ENCODE results near the gene MCCD1. TPM values are rescaled to one million over a fixed set of nuclear protein-coding genes. Genes with fewer than 3 reads are reported as not detected.

Gene MCCD1
- total RNA-seq, 4 donors from 2014 or later, result not detected

DNA sequence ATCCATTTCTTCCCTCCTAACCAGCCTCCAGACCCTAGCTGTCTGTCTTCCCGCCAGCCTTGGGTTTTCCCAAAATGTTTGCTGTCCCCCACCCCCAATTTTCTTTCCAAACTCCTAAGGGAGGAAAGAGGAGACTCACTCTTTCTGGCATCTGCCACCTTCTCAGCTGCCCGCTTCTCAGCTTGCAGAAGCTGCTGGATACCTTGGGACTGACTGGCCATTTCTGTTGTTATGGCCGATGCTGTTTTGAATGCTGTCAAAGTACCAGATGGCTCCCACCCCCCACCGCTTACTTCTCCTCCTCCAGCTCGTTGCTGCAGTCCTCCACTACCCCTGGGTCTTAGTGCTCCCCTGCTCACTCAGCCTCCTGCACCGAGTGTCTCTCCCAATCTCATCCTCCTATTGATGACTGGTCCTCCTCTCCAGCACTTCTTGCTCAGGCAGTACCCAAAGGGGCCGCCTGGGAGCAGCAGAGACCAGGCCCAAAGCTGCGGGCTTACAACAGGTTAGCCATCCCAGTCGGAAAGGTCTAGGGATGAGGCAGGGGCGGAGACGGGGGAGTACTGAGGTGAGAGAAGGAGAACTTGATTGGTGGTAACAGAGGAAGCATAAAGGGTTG lies 17.7 kb downstream of the MCCD1 start, which contains the start of gene ATP6V1G2:
TSS of gene ATP6V1G2 (minus strand) at position 270 of the 619 bp plus-strand sequence. CDS start at position 221, 49 bp downstream.
- intact Hi-C loops (cut with DNase I; ENCODE audit: low total_unique reads), result loop anchor here (5.0 kb wide), 1 partner anchor 51 kb away; no protein-coding TSS in a partner anchor
- H3K4me1 ChIP-seq, result peaks cover 0 to 3% of the 10 kb centered on the region in 2 donors
- TF ChIP-seq, protein P1, sequence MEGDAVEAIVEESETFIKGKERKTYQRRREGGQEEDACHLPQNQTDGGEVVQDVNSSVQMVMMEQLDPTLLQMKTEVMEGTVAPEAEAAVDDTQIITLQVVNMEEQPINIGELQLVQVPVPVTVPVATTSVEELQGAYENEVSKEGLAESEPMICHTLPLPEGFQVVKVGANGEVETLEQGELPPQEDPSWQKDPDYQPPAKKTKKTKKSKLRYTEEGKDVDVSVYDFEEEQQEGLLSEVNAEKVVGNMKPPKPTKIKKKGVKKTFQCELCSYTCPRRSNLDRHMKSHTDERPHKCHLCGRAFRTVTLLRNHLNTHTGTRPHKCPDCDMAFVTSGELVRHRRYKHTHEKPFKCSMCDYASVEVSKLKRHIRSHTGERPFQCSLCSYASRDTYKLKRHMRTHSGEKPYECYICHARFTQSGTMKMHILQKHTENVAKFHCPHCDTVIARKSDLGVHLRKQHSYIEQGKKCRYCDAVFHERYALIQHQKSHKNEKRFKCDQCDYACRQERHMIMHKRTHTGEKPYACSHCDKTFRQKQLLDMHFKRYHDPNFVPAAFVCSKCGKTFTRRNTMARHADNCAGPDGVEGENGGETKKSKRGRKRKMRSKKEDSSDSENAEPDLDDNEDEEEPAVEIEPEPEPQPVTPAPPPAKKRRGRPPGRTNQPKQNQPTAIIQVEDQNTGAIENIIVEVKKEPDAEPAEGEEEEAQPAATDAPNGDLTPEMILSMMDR (IDR thresholded peaks at IDR 0.05), result peak; percentile 98 to 99 (median 99)
- peak in 1 of 2 donors; percentile 39 for TF ChIP-seq POLR2A (IDR thresholded peaks at IDR 0.05)

GRCh38 chr6:31546958-31547726 lies 18.4 kb downstream of the MCCD1 start, which contains the start of gene NFKBIL1:
NFKBIL1 (plus strand) TSS chr6:31547608; CDS start chr6:31547695, 87 bp downstream.
- Histone ChIP-seq H3K4me1 (peaks cover 0 to 3% of the 10 kb centered on the region in 2 donors), H3K27ac (peak within 1 kb of the TSS; percentile 84 to 95)
- intact Hi-C loops (cut with DNase I; ENCODE audit: low total_unique reads), result loop anchor here (5.0 kb wide), 1 partner anchor 50 kb away; no protein-coding TSS in a partner anchor

More for the DNA sequence above, 17.7 kb downstream of the MCCD1 start, which contains the start of gene ATP6V1G2:
- no peaks in the 10 kb centered on the region for H3K9me3 ChIP-seq
- peak within 1 kb of the TSS; percentile 84 to 95 for H3K27ac ChIP-seq
- peak within 1 kb of the TSS; percentile 34 to 42 for H3K4me3 ChIP-seq
- no peaks in the 10 kb centered on the region for H3K27me3 ChIP-seq
- DNase-seq, result peak; percentile 89 to 91
- H3K36me3 ChIP-seq, result no peaks in the 10 kb centered on the region

GRCh38 chr6:31547727-31548543 lies 19.2 kb downstream of the MCCD1 start:
- intact Hi-C loops (cut with DNase I; ENCODE audit: low total_unique reads), result loop anchor here (5.0 kb wide), 1 partner anchor 49 kb away; no protein-coding TSS in a partner anchor
- peak overlapping the region; percentile 34 to 42 for H3K4me3 ChIP-seq
- no peak for DNase-seq

More at GRCh38 chr6:31546958-31547726, 18.4 kb downstream of the MCCD1 start, which contains the start of gene NFKBIL1:
- Histone ChIP-seq H3K4me3 (peak within 1 kb of the TSS; percentile 34 to 42), H3K9me3 (no peaks in the 10 kb centered on the region), H3K27me3 (no peaks in the 10 kb centered on the region), H3K36me3 (no peaks in the 10 kb centered on the region)
- TF ChIP-seq POLR2A (IDR thresholded peaks at IDR 0.05), result peak; percentile 65 to 77
- TF ChIP-seq, protein P1 (IDR thresholded peaks at IDR 0.05), result peak in 2 of 4 experiments; percentile 24 to 29
- DNase-seq, result peak; percentile 96 to 97

DNA sequence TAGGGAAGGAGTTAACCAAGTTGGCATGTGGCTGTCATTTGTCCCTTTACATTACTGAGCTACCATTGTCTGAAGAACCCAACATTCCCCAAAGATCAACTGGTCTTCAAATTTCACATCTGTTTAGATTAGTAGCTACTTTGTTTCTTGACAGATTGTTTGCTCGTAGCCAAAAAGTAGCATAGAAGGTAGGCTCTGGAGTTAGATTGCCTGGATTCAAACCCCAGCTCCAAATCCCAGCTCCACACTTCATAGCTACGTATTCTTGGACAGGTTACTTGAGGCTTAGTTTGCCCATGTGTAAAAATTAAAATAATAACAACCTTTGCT lies 19.7 kb downstream of the MCCD1 start:
- no peaks in the 10 kb centered on the region for H3K36me3 ChIP-seq
- TF ChIP-seq, protein P1 (IDR thresholded peaks at IDR 0.05), result no peak
- no peak for TF ChIP-seq POLR2A (IDR thresholded peaks at IDR 0.05)
- DNase-seq, result no peak

More at GRCh38 chr6:31547727-31548543, 19.2 kb downstream of the MCCD1 start:
- Histone ChIP-seq H3K4me1 (peaks cover 0 to 3% of the 10 kb centered on the region in 2 donors), H3K27ac (peak overlapping the region; percentile 84 to 95), H3K36me3 (no peaks in the 10 kb centered on the region), H3K9me3 (no peaks in the 10 kb centered on the region), H3K27me3 (no peaks in the 10 kb centered on the region)
- TF ChIP-seq, protein P1 (IDR thresholded peaks at IDR 0.05), result no peak
- no peak for TF ChIP-seq POLR2A (IDR thresholded peaks at IDR 0.05)

More for the DNA sequence above, 19.7 kb downstream of the MCCD1 start:
- intact Hi-C loops (cut with DNase I; ENCODE audit: low total_unique reads), result loop anchor here (5.0 kb wide), 1 partner anchor 49 kb away; no protein-coding TSS in a partner anchor
- no peaks in the 10 kb centered on the region for H3K9me3 ChIP-seq
- peak overlapping the region; percentile 84 to 95 for H3K27ac ChIP-seq
- no peaks in the 10 kb centered on the region for H3K27me3 ChIP-seq
- no peak overlapping the region for H3K4me3 ChIP-seq
- peaks cover 0 to 3% of the 10 kb centered on the region in 2 donors for H3K4me1 ChIP-seq
